DND-41 (cell line): ENCODE data around the gene FAM83B.

Source experiments
- ATAC-seq: fragments of 200-7000 bp; cut with Tn5 transposase; 3 replicates; pipeline ENCODE4 v1.9.1; 2021; ENCODE audit warnings: low read depth; ENCODE audit not compliant: insufficient read depth
- DNase-seq: peaks from one replicate; pipeline ENCODE4 v3.0.0-alpha.2; 2020
- H2AFZ ChIP-seq: 2 replicates; pipeline ENCODE4 v1.6.0; 2012; ENCODE audit warnings: low read depth, low read length
- H3K27ac ChIP-seq: 2 replicates; pipeline ENCODE4 v1.5.1; 2012; ENCODE audit warnings: low read length, inconsistent platforms
- H3K27me3 ChIP-seq: fragments of 200-600 bp; sonication (generic); 2 replicates; pipeline ENCODE4 v1.6.0; 2012; ENCODE audit warnings: low read length, mild to moderate bottlenecking, inconsistent platforms; ENCODE audit not compliant: insufficient read depth, poor library complexity
- H3K36me3 ChIP-seq: 2 replicates; pipeline ENCODE4 v1.5.1; 2012; ENCODE audit warnings: low read length, inconsistent platforms; ENCODE audit not compliant: insufficient read depth
- H3K4me1 ChIP-seq: 2 replicates; pipeline ENCODE4 v1.5.1; 2012; ENCODE audit warnings: mild to moderate bottlenecking, low read length; ENCODE audit not compliant: insufficient read depth
- H3K4me2 ChIP-seq: 2 replicates; pipeline ENCODE4 v1.6.0; 2012; ENCODE audit warnings: mild to moderate bottlenecking, moderate library complexity, low read length, inconsistent platforms; ENCODE audit not compliant: insufficient read depth
- H3K4me3 ChIP-seq, 2 experiments: fragments of 200-600 bp in 1 of 2; shearing (Covaris generic) in 1 of 2; 2 replicates each; pipeline ENCODE4 v1.5.1; 2012 to 2016; ENCODE audit warnings: inconsistent platforms in 2 of 2, low read length in 2 of 2, mild to moderate bottlenecking in 2 of 2, low read depth in 1 of 2, moderate library complexity in 1 of 2
- H3K79me2 ChIP-seq: 2 replicates; pipeline ENCODE4 v1.6.0; 2012; ENCODE audit warnings: low read length, inconsistent platforms; ENCODE audit not compliant: insufficient read depth
- H3K9ac ChIP-seq: 2 replicates; pipeline ENCODE4 v1.6.0; 2012; ENCODE audit warnings: low read depth, mild to moderate bottlenecking, inconsistent platforms, low read length, moderate library complexity
- H3K9me3 ChIP-seq: 2 replicates; pipeline ENCODE4 v1.5.1; 2012; ENCODE audit warnings: low read length, moderate library complexity, mild to moderate bottlenecking, inconsistent platforms; ENCODE audit not compliant: insufficient read depth, severe bottlenecking
- H4K20me1 ChIP-seq: 2 replicates; pipeline ENCODE4 v1.6.0; 2012; ENCODE audit warnings: low read length; ENCODE audit not compliant: insufficient read depth
- EZH2 ChIP-seq: IDR thresholded peaks from 3 replicates; pipeline ENCODE4 v1.6.1; 2012; ENCODE audit warnings: borderline replicate concordance, low read depth, mild to moderate bottlenecking, moderate library complexity, low read length, inconsistent platforms; ENCODE audit not compliant: severe bottlenecking
- TF ChIP-seq, protein P1 (sequence below): IDR thresholded peaks from 2 replicates; pipeline ENCODE4 v1.5.1; 2012; ENCODE audit warnings: borderline replicate concordance, low read length, moderate library complexity, mild to moderate bottlenecking; ENCODE audit not compliant: poor library complexity, severe bottlenecking; ENCODE audit errors: extremely low read depth

FAM83B gene

DNA sequence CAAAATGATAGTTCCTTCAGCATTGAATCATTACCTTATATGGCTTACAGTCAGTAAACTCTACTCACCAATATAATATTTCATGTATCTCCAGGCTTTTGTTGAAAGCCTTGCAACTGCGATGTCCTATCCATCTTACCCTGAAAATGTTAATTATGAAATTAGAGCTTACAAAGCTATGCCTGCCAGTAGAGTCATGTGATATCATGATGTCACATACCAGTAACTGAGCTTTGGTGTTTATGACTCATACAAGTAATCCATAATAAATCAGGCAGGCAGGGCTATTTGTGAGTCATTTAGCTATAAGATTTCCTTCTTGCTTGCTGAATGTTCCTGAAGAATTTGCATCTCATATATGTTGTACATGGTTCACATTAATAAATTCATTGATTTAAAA, 44.9 kb upstream of the FAM83B start:
- H3K79me2 ChIP-seq: no peaks in the 10 kb centered on the region
- H3K4me2 ChIP-seq: no peak overlapping the region
- H3K27ac ChIP-seq: no peak overlapping the region
- H3K9ac ChIP-seq: no peak overlapping the region
- no peaks in the 10 kb centered on the region for H3K9me3 ChIP-seq
- no peak overlapping the region for H3K4me3 ChIP-seq
- no peaks in the 10 kb centered on the region for H3K27me3 ChIP-seq
- no peak for DNase-seq
- no peaks in the 10 kb centered on the region for H3K36me3 ChIP-seq
- H3K4me1 ChIP-seq: no peaks in the 10 kb centered on the region
- TF ChIP-seq, protein P1, sequence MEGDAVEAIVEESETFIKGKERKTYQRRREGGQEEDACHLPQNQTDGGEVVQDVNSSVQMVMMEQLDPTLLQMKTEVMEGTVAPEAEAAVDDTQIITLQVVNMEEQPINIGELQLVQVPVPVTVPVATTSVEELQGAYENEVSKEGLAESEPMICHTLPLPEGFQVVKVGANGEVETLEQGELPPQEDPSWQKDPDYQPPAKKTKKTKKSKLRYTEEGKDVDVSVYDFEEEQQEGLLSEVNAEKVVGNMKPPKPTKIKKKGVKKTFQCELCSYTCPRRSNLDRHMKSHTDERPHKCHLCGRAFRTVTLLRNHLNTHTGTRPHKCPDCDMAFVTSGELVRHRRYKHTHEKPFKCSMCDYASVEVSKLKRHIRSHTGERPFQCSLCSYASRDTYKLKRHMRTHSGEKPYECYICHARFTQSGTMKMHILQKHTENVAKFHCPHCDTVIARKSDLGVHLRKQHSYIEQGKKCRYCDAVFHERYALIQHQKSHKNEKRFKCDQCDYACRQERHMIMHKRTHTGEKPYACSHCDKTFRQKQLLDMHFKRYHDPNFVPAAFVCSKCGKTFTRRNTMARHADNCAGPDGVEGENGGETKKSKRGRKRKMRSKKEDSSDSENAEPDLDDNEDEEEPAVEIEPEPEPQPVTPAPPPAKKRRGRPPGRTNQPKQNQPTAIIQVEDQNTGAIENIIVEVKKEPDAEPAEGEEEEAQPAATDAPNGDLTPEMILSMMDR: no peak
- TF ChIP-seq EZH2: no peak
- H4K20me1 ChIP-seq: no peaks in the 10 kb centered on the region
- no peak for ATAC-seq
- no peak overlapping the region for H2AFZ ChIP-seq

DNA sequence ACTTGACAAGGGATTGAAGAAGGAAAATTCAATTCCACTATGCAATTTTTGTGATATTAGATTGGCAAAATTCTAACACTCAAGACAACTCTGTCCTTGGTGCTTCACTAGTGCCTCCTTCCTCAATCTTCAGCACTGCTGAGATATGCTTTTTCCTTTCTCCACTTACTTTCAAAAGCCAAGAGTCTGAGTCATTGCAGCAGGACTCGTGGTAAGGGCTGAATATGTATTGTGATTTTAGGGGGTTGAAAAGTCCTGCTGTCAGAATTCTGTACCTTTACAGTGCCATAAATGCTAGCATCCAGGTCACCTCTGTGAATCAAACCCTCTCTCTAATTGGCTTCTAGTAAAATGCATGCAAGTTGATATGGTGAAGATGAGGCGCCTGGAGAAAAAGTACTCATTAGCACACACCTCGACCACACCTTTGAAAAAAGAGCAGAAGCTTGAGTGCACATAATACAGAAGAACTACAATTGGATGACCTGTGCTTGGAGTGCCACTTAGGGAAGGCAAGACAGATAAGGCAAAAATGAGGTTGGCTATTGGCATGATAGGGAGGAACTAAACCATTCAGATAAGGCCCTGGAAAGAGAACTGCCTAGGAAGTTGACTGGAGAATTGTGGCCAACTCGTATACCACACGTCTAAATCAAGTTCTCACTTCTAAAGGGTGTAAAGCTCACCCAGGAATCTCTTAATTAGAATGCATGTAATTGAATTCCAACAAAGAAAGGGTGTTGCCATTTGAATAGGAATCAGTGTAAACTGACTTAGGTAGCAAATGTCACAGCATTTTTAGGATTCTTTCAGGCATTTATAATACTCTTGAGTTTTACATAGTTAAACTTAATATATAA, 43.6 kb upstream of the FAM83B start:
- H3K9ac ChIP-seq: no peak overlapping the region
- H4K20me1 ChIP-seq: no peaks in the 10 kb centered on the region
- H3K79me2 ChIP-seq: no peaks in the 10 kb centered on the region
- no peaks in the 10 kb centered on the region for H3K36me3 ChIP-seq
- no peaks in the 10 kb centered on the region for H3K4me1 ChIP-seq
- no peak overlapping the region for H3K4me2 ChIP-seq
- H3K4me3 ChIP-seq: no peak overlapping the region
- H3K27me3 ChIP-seq: no peaks in the 10 kb centered on the region
- H3K27ac ChIP-seq: no peak overlapping the region
- ATAC-seq (no peak), DNase-seq (no peak)
- no peaks in the 10 kb centered on the region for H3K9me3 ChIP-seq
- no peak for TF ChIP-seq EZH2
- TF ChIP-seq, protein P1: no peak
- H2AFZ ChIP-seq: no peak overlapping the region

DNA sequence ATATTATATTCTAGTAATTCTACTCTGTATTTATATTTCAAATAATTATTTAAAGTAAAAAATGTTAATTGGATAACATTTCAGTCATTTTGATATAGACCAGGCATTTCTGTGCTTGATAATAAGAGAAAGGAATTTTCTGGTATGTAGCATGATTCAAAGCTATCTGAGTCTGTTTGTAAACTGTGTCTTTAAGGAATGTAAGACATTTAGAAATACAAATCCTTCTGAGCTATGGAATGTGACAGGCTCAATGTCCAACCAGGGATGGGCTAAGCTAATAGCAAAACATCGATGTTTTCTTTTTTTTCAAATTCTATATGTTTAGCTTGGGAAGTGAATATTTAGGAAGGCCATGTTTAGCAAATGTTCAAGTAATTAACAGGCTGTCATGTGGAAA, 41.5 kb upstream of the FAM83B start:
- no peak overlapping the region for H3K9ac ChIP-seq
- DNase-seq: no peak

More for the DNA sequence above, 41.5 kb upstream of the FAM83B start:
- no peak overlapping the region for H3K27ac ChIP-seq
- H2AFZ ChIP-seq: no peak overlapping the region
- no peaks in the 10 kb centered on the region for H3K9me3 ChIP-seq
- H3K79me2 ChIP-seq: no peaks in the 10 kb centered on the region
- TF ChIP-seq EZH2: no peak
- TF ChIP-seq, protein P1: no peak
- no peak overlapping the region for H3K4me3 ChIP-seq
- no peak for ATAC-seq
- H3K27me3 ChIP-seq: no peaks in the 10 kb centered on the region
- H3K36me3 ChIP-seq: no peaks in the 10 kb centered on the region
- no peak overlapping the region for H3K4me2 ChIP-seq
- H3K4me1 ChIP-seq: no peaks in the 10 kb centered on the region
- H4K20me1 ChIP-seq: no peaks in the 10 kb centered on the region
